Panc1 (cell line): ENCODE data around the gene KCTD19. TPM values are rescaled to one million over a fixed set of nuclear protein-coding genes. Genes with fewer than 3 reads are reported as not detected.

Experiments
- ATAC-seq: fragments of 200-7000 bp; cut with Tn5 transposase; 2 replicates; pipeline ENCODE4 v1.9.1; 2020; ENCODE audit warnings: mild to moderate bottlenecking, moderate library complexity
- BruUV-seq: library from RNA; stranded (reverse); fragments of 400-500 nt; replicated peaks from 2 replicates; lab custom pipeline; 2021; lab: Mats Ljungman, UMichigan
- CTCF ChIA-PET: fragments of 300-600 bp; sonication (Branson Sonifier 250); formaldehyde crosslinking; loops from one replicate; lab custom pipeline; 2022; ENCODE audit warnings: antibody characterized with exemption; lab: Charles Lee
- POLR2A ChIA-PET: fragments of 300-600 bp; sonication (Branson Sonifier 250); formaldehyde crosslinking; loops from one replicate; lab custom pipeline; 2022; ENCODE audit warnings: antibody characterized with exemption; lab: Charles Lee
- DNase-seq: peaks from one replicate; pipeline ENCODE4 v3.0.0-alpha.2; 2010; ENCODE audit warnings: low read depth, low spot score
- H3K27ac ChIP-seq: 2 replicates; pipeline ENCODE4 v1.5.1; 2011; ENCODE audit warnings: mild to moderate bottlenecking, low read length, inconsistent platforms
- H3K27me3 ChIP-seq: fragments of 200-500 bp; sonication (Bioruptor generic); 2 replicates; pipeline ENCODE4 v1.6.0; 2014; ENCODE audit warnings: low read length, inconsistent platforms; ENCODE audit not compliant: control insufficient read depth, insufficient read depth
- H3K36me3 ChIP-seq: fragments of 200-500 bp; sonication (Bioruptor generic); 2 replicates; pipeline ENCODE4 v1.5.1; 2014; ENCODE audit warnings: inconsistent platforms, mild to moderate bottlenecking, low read length, moderate library complexity; ENCODE audit not compliant: control insufficient read depth, insufficient read depth
- H3K4me1 ChIP-seq: 2 replicates; pipeline ENCODE4 v1.5.1; 2011; ENCODE audit warnings: inconsistent platforms, mild to moderate bottlenecking, low read length, moderate library complexity; ENCODE audit not compliant: control insufficient read depth, insufficient read depth
- H3K4me3 ChIP-seq, 2 experiments: 2 replicates each; pipeline ENCODE4 v1.5.1; 2011 to 2012; ENCODE audit warnings: low read depth in 2 of 2, low read length in 2 of 2, mild to moderate bottlenecking in 2 of 2, inconsistent platforms in 1 of 2, moderate library complexity in 1 of 2
- H3K9me3 ChIP-seq: fragments of 200-500 bp; sonication (Bioruptor generic); 2 replicates; pipeline ENCODE4 v1.5.1; 2014; ENCODE audit warnings: low read depth, mild to moderate bottlenecking, inconsistent platforms, low read length, moderate library complexity; ENCODE audit not compliant: control insufficient read depth, insufficient read depth
- CTCF ChIP-seq: fragments of 450-650 bp; IDR thresholded peaks from 2 replicates; pipeline ENCODE4 v1.5.1; 2017; ENCODE audit warnings: mild to moderate bottlenecking
- POLR2AphosphoS5 ChIP-seq: IDR thresholded peaks from 2 replicates; pipeline ENCODE4 v1.6.1; 2012; ENCODE audit warnings: mild to moderate bottlenecking, low read depth, low read length, moderate library complexity
- REST ChIP-seq, 2 experiments: IDR thresholded peaks; 2 replicates each; pipeline ENCODE4 v1.6.1; 2011 to 2012; ENCODE audit warnings: low read depth in 2 of 2, control low read depth in 1 of 2, low read length in 1 of 2, mild to moderate bottlenecking in 1 of 2, moderate library complexity in 1 of 2; ENCODE audit not compliant: insufficient read depth in 1 of 2
- SIN3A ChIP-seq: IDR thresholded peaks from 2 replicates; pipeline ENCODE4 v1.6.1; 2012; ENCODE audit warnings: low read depth, mild to moderate bottlenecking, low read length, moderate library complexity, borderline replicate concordance; ENCODE audit not compliant: insufficient read depth
- TCF7L2 ChIP-seq: IDR thresholded peaks from 2 replicates; pipeline ENCODE4 v1.6.1; 2011; ENCODE audit warnings: mild to moderate bottlenecking, low read depth, low read length, inconsistent platforms
- in situ Hi-C: cut with HindIII; loops from 2 replicates; pipeline ENCODE4 v1.10.0; 2016; ENCODE audit warnings: low sequenced_read_pairs, low pct_unique_long_range_greater_than_20kb
- intact Hi-C: fragments of 100-400 bp; cut with micrococcal nuclease; formaldehyde crosslinking; loops from one replicate; pipeline ENCODE4 v1.10.0; 2022; ENCODE audit not compliant: unreplicated experiment
- total RNA-seq: library from RNA; stranded (reverse); gene quantifications from one replicate; pipeline ENCODE4 v1.2.1, GENCODE V29; 2021; ENCODE audit not compliant: unreplicated experiment

KCTD19 gene
- total RNA-seq, 1 experiment from 2014 or later: 0.62 TPM

DNA sequence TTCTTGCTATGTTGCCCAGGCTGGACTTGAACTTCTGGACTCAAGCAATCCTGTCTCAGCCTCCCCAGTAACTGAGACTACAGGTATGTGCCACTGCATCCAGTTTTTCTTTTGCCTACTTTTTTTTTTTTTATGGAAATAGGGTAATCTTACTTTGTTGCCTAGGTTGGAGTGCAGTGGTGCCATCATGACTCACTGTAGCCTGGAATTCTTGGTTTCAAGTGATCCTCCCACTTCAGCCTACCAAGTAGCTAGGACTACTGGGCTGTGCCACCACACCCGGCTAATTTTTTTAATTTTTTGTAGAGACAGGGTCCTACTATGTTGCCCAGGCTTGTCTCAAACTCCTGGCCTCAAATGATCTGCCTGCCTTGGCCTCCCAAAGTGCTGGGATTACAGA lies 10.1 kb upstream of the KCTD19 start:
- no peaks in the 10 kb centered on the region for H3K27me3 ChIP-seq
- ATAC-seq (no peak), DNase-seq (no peak)
- no peak overlapping the region for H3K27ac ChIP-seq
- no peak for TF ChIP-seq POLR2AphosphoS5
- no peak for TF ChIP-seq CTCF
- no peak for TF ChIP-seq SIN3A
- TF ChIP-seq TCF7L2: no peak
- no peak for TF ChIP-seq REST (IDR thresholded peaks at IDR 0.05; ENCODE audit: insufficient read depth in 1 of 2, low read depth in 2 of 2, low read length in 1 of 2)
- POLR2A ChIA-PET: no interaction called here
- intact Hi-C loops (no loop called here), in situ Hi-C loops (no loop called here)
- H3K4me1 ChIP-seq: no peaks in the 10 kb centered on the region
- BruUV-seq: no TSS peak
- CTCF ChIA-PET: no interaction called here
- no peaks in the 10 kb centered on the region for H3K36me3 ChIP-seq
- no peaks in the 10 kb centered on the region for H3K9me3 ChIP-seq
- H3K4me3 ChIP-seq: no peak overlapping the region

- no peaks in the 10 kb centered on the region for H3K27me3 ChIP-seq
- no peaks in the 10 kb centered on the region for H3K9me3 ChIP-seq
- ChIA-PET CTCF (no interaction called here), POLR2A (no interaction called here)
- in situ Hi-C loops (no loop called here), intact Hi-C loops (no loop called here)
- no peak overlapping the region for H3K27ac ChIP-seq
- no peaks in the 10 kb centered on the region for H3K36me3 ChIP-seq
- no peak for DNase-seq
- BruUV-seq: no TSS peak
- H3K4me1 ChIP-seq: no peaks in the 10 kb centered on the region
- no peak for TF ChIP-seq POLR2AphosphoS5
- no peak for TF ChIP-seq TCF7L2
- TF ChIP-seq CTCF: no peak
- no peak for TF ChIP-seq REST (IDR thresholded peaks at IDR 0.05; ENCODE audit: insufficient read depth in 1 of 2, low read depth in 2 of 2, low read length in 1 of 2)
- TF ChIP-seq SIN3A: no peak
- ATAC-seq: no peak
- H3K4me3 ChIP-seq: no peak overlapping the region
Observed at GRCh38 chr16:67336116-67336515, 9.6 kb upstream of the KCTD19 start.
